Colonic mucosa (tissue), 4 donors: ENCODE data around the gene PPP2CA. TPM values are rescaled to one million over a fixed set of nuclear protein-coding genes. Genes with fewer than 3 reads are reported as not detected.

Source experiments
- DNase-seq: peaks from one replicate; pipeline ENCODE4 v3.0.0-alpha.2; 2020
- H3K27ac ChIP-seq: fragments of 200-600 bp; one replicate; pipeline ENCODE4 v1.8.0; 2021
- H3K27me3 ChIP-seq: fragments of 200-600 bp; one replicate; pipeline ENCODE4 v1.8.0; 2021
- H3K36me3 ChIP-seq: fragments of 200-600 bp; one replicate; pipeline ENCODE4 v1.8.0; 2021
- H3K4me1 ChIP-seq: fragments of 200-600 bp; one replicate; pipeline ENCODE4 v1.8.0; 2021; ENCODE audit warnings: mild to moderate bottlenecking
- H3K4me3 ChIP-seq: fragments of 200-600 bp; one replicate; pipeline ENCODE4 v1.8.0; 2021
- H3K9ac ChIP-seq, 2 donors: one replicate each; pipeline ENCODE4 v1.7.0; 2013; ENCODE audit warnings: control low read depth in 2 of 2, low read depth in 2 of 2, low read length in 2 of 2
- H3K9me3 ChIP-seq: fragments of 200-600 bp; one replicate; pipeline ENCODE4 v1.8.0; 2021
- intact Hi-C: fragments of 100-400 bp; cut with DNase I; formaldehyde crosslinking; loops from one replicate; pipeline ENCODE4 v1.14.1; 2022
- total RNA-seq, 2 donors: library from RNA; stranded (reverse); fragmentation: NEBNext Ultra II Directional in 1 of 2; extraction: Animal tissue kit (Norgen Biotek cat#: 25700) in 1 of 2; gene quantifications; one replicate each; pipeline ENCODE4 v1.2.1, GENCODE V29; 2021
- TF ChIP-seq, protein P1 (sequence below): fragments of 200-600 bp; IDR thresholded peaks from one replicate; pipeline ENCODE4 v1.8.0; 2022; ENCODE audit warnings: antibody characterized with exemption, mild to moderate bottlenecking
- donor health status: healthy.
- donor health status: DM: no; HTN: no; CAD: no.
- donor health status: DM: no; HTN: no; CAD: no.

PPP2CA gene
- total RNA-seq, 2 donors from 2014 or later: 147 to 150 TPM

- Histone ChIP-seq H3K4me1 (no peaks in the 10 kb centered on the region), H3K9ac (no peak overlapping the region), H3K36me3 (no peaks in the 10 kb centered on the region), H3K27me3 (no peaks in the 10 kb centered on the region), H3K4me3 (no peak overlapping the region), H3K27ac (no peak overlapping the region), H3K9me3 (no peaks in the 10 kb centered on the region)
- TF ChIP-seq, protein P1, sequence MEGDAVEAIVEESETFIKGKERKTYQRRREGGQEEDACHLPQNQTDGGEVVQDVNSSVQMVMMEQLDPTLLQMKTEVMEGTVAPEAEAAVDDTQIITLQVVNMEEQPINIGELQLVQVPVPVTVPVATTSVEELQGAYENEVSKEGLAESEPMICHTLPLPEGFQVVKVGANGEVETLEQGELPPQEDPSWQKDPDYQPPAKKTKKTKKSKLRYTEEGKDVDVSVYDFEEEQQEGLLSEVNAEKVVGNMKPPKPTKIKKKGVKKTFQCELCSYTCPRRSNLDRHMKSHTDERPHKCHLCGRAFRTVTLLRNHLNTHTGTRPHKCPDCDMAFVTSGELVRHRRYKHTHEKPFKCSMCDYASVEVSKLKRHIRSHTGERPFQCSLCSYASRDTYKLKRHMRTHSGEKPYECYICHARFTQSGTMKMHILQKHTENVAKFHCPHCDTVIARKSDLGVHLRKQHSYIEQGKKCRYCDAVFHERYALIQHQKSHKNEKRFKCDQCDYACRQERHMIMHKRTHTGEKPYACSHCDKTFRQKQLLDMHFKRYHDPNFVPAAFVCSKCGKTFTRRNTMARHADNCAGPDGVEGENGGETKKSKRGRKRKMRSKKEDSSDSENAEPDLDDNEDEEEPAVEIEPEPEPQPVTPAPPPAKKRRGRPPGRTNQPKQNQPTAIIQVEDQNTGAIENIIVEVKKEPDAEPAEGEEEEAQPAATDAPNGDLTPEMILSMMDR: no peak
- DNase-seq: no peak
- intact Hi-C loops: no loop called here
Observed at GRCh38 chr5:134252671-134253070, 26.8 kb upstream of the PPP2CA start.

DNA sequence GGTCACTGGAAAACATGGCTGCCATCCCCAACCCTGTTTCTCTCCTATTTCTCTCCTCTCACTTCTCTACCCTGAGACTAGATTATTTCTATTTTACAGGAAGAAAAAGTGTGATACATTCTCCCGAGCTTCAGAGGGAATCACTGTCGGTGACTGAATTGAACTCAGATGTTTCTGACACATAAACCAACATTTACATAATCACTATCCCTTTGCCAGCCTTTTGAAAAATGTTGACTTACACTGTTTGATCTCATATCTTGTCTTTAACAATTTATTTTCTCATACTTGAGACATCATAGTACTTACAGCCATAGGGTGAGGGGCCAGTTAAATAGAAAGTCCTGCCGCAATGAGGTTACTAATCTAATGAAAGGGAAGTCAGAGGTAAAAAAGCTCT, 25.1 kb upstream of the PPP2CA start:
- TF ChIP-seq, protein P1: no peak
- no peaks in the 10 kb centered on the region for H3K36me3 ChIP-seq
- H3K4me1 ChIP-seq: no peaks in the 10 kb centered on the region
- no peak for DNase-seq
- H3K9ac ChIP-seq: no peak overlapping the region
- intact Hi-C loops: no loop called here
- no peak overlapping the region for H3K27ac ChIP-seq
- H3K27me3 ChIP-seq: no peaks in the 10 kb centered on the region
- H3K4me3 ChIP-seq: no peak overlapping the region
- H3K9me3 ChIP-seq: no peaks in the 10 kb centered on the region

GRCh38 chr5:134249469-134250379, 23.9 kb upstream of the PPP2CA start:
- intact Hi-C loops: no loop called here
- H3K27me3 ChIP-seq: no peaks in the 10 kb centered on the region
- no peak for DNase-seq
- H3K27ac ChIP-seq: no peak overlapping the region
- H3K4me3 ChIP-seq: no peak overlapping the region
- TF ChIP-seq, protein P1: no peak
- H3K4me1 ChIP-seq: no peaks in the 10 kb centered on the region
- H3K9me3 ChIP-seq: no peaks in the 10 kb centered on the region
- H3K9ac ChIP-seq: no peak overlapping the region
- H3K36me3 ChIP-seq: no peaks in the 10 kb centered on the region

GRCh38 chr5:134248256-134248655, 22.4 kb upstream of the PPP2CA start:
- Histone ChIP-seq H3K9ac (no peak overlapping the region), H3K4me1 (no peaks in the 10 kb centered on the region), H3K36me3 (no peaks in the 10 kb centered on the region), H3K4me3 (no peak overlapping the region), H3K27me3 (no peaks in the 10 kb centered on the region), H3K27ac (no peak overlapping the region), H3K9me3 (no peaks in the 10 kb centered on the region)
- no peak for DNase-seq
- intact Hi-C loops: no loop called here
- TF ChIP-seq, protein P1: no peak

DNA sequence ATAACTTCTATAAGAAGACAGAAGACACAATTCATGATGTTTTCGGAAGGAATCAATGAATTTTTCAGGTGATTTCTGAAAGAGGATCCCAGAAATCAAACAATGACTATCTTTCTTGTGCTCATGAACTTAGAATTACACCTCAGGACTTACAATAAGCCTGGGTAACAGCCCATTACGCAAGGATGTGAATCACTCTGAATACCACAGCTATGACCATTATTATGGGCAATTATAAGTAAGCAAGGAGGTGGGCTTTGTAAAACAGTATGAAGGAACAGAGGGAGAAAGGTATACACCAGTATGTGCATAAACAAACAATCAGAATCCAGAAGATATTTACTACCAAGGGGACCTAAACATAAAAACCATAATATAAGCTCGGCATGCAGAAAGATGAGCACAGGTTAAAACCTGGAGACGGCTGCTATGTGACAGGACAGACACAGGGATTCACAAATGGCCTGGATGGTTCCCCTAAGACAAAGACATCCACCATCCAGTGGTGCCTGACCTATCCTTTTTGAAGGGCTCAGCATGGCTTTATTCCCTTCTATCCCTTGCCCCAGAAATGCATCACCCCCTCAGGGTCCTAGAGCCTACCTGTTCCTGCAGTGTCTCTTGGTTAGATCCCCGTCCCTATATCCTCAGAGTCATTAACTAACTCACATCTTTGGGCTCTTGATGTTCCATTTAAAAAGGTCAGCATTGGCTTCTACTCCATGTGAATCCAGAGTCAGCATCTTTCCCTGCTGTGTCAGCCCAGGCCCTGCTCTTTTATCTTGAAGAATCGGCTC, 21.8 kb upstream of the PPP2CA start:
- no peak for DNase-seq
- no peaks in the 10 kb centered on the region for H3K27me3 ChIP-seq
- no peak overlapping the region for H3K4me3 ChIP-seq
- no peak overlapping the region for H3K27ac ChIP-seq
- intact Hi-C loops: no loop called here
- H3K4me1 ChIP-seq: no peaks in the 10 kb centered on the region
- H3K9ac ChIP-seq: no peak overlapping the region
- H3K9me3 ChIP-seq: no peaks in the 10 kb centered on the region
- TF ChIP-seq, protein P1: no peak
- H3K36me3 ChIP-seq: no peaks in the 10 kb centered on the region
